Smooth muscle cell (in vitro differentiated cells): ENCODE data around the gene UMOD. TPM values are rescaled to one million over a fixed set of nuclear protein-coding genes. Genes with fewer than 3 reads are reported as not detected.
"Not testable (repeated sequence)": the region's sequence is repeated elsewhere in the genome, so short reads cannot be mapped to it uniquely, and the experiment has no call there.

Experiments
- DNase-seq: peaks from one replicate; lab custom pipeline; 2025; ENCODE audit not compliant: unreplicated experiment; lab: John Stamatoyannopoulos, UW
- H2AFZ ChIP-seq: fragments of 200-600 bp; sonication (generic); 2 replicates; pipeline ENCODE4 v1.6.0; 2016; ENCODE audit warnings: antibody characterized with exemption, low read depth, mild to moderate bottlenecking
- H3F3A ChIP-seq: fragments of 200-600 bp; sonication (generic); 2 replicates; pipeline ENCODE4 v1.6.0; 2017; ENCODE audit warnings: antibody characterized with exemption, low read depth
- H3K27ac ChIP-seq: fragments of 200-600 bp; sonication (generic); 2 replicates; pipeline ENCODE4 v1.5.1; 2016; ENCODE audit warnings: low read depth, mild to moderate bottlenecking
- H3K27me3 ChIP-seq: fragments of 200-600 bp; sonication (generic); 2 replicates; pipeline ENCODE4 v1.6.1; 2016; ENCODE audit warnings: low read depth, mild to moderate bottlenecking
- H3K36me3 ChIP-seq: fragments of 200-600 bp; sonication (generic); 2 replicates; pipeline ENCODE4 v1.5.1; 2016; ENCODE audit warnings: low read depth
- H3K4me1 ChIP-seq: fragments of 200-600 bp; sonication (generic); 2 replicates; pipeline ENCODE4 v1.5.1; 2016; ENCODE audit warnings: low read depth
- H3K4me2 ChIP-seq: fragments of 200-600 bp; sonication (generic); 2 replicates; pipeline ENCODE4 v1.6.0; 2016; ENCODE audit warnings: mild to moderate bottlenecking
- H3K4me3 ChIP-seq: fragments of 200-600 bp; sonication (generic); 2 replicates; pipeline ENCODE4 v1.5.1; 2016; ENCODE audit warnings: mild to moderate bottlenecking
- H3K79me2 ChIP-seq: fragments of 200-600 bp; sonication (generic); 2 replicates; pipeline ENCODE4 v1.6.0; 2016; ENCODE audit warnings: low read depth, mild to moderate bottlenecking
- H3K9ac ChIP-seq: fragments of 200-600 bp; sonication (generic); 2 replicates; pipeline ENCODE4 v1.6.0; 2016; ENCODE audit warnings: low read depth
- H3K9me3 ChIP-seq: fragments of 200-600 bp; sonication (generic); replicated peaks from 2 replicates; pipeline ENCODE4 v1.5.1; 2016; ENCODE audit warnings: low read depth
- H4K20me1 ChIP-seq: fragments of 200-600 bp; sonication (generic); 2 replicates; pipeline ENCODE4 v1.6.0; 2016; ENCODE audit warnings: low read depth
- WGBS: methylation state at CpG from one replicate; pipeline ENCODE4 v1.1.7; 2016; ENCODE audit warnings: low lambda C conversion rate; 5-methylcytosine and 5-hydroxymethylcytosine counted together
- polyA plus RNA-seq: library from polyadenylated mRNA; unstranded; fragments of >200 nt; fragmentation: Nextera tagmentation; extraction: Ambion mirVana; gene quantifications from 2 replicates; pipeline ENCODE4 v1.2.1, GENCODE V29; 2016
- total RNA-seq: library from RNA; depleted of rRNA; stranded (reverse); fragments of >200 nt; gene quantifications from 2 replicates; pipeline ENCODE4 v1.2.3, GENCODE V29; 2014
- TF ChIP-seq, protein P1 (sequence below): fragments of 200-600 bp; sonication (generic); IDR thresholded peaks from 2 replicates; pipeline ENCODE4 v1.5.1; 2017; ENCODE audit warnings: borderline replicate concordance, mild to moderate bottlenecking, antibody characterized with exemption; ENCODE audit not compliant: insufficient read depth, poor library complexity, severe bottlenecking

UMOD gene
- total and polyA plus RNA-seq, 2 experiments from 2014 or later: not detected

DNA sequence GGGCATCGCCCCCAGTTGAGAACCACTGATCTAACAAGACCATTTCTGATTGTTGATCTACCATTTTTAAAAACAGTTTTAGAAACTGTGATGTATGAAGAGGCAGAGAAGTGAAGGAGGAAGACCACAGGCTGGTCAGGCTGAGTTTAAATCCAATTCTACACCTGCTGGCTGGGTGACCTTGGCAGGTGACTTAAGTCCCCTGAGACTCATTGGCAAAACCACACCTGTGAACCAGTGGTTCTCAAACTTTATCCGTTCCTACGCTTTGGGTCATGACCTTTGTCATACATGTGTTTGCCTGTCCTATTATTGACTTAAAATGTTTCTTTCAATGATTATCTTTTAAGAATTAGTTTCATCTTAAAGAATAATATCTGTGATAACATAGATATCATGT, 27.5 kb downstream of the UMOD start:
- Histone ChIP-seq H3K27me3 (no peaks in the 10 kb centered on the region), H3K79me2 (no peaks in the 10 kb centered on the region), H2AFZ (no peak overlapping the region), H3K4me1 (no peaks in the 10 kb centered on the region), H3K4me3 (no peak overlapping the region), H3K36me3 (no peaks in the 10 kb centered on the region), H3F3A (no peaks in the 10 kb centered on the region), H3K9ac (no peak overlapping the region), H4K20me1 (no peaks in the 10 kb centered on the region), H3K4me2 (no peak overlapping the region), H3K9me3 (no peaks in the 10 kb centered on the region), H3K27ac (no peak overlapping the region)
- no peak for DNase-seq
- TF ChIP-seq, protein P1, sequence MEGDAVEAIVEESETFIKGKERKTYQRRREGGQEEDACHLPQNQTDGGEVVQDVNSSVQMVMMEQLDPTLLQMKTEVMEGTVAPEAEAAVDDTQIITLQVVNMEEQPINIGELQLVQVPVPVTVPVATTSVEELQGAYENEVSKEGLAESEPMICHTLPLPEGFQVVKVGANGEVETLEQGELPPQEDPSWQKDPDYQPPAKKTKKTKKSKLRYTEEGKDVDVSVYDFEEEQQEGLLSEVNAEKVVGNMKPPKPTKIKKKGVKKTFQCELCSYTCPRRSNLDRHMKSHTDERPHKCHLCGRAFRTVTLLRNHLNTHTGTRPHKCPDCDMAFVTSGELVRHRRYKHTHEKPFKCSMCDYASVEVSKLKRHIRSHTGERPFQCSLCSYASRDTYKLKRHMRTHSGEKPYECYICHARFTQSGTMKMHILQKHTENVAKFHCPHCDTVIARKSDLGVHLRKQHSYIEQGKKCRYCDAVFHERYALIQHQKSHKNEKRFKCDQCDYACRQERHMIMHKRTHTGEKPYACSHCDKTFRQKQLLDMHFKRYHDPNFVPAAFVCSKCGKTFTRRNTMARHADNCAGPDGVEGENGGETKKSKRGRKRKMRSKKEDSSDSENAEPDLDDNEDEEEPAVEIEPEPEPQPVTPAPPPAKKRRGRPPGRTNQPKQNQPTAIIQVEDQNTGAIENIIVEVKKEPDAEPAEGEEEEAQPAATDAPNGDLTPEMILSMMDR: no peak
- WGBS: 73% methylated on average over 3 of the region's 3 CpGs

GRCh38 chr16:20323591-20324117, 28.9 kb downstream of the UMOD start:
- H3K4me1 ChIP-seq: no peaks in the 10 kb centered on the region
- no peak overlapping the region for H3K4me3 ChIP-seq
- no peaks in the 10 kb centered on the region for H3K36me3 ChIP-seq
- H3F3A ChIP-seq: no peaks in the 10 kb centered on the region
- H3K9me3 ChIP-seq: no peaks in the 10 kb centered on the region
- H3K4me2 ChIP-seq: no peak overlapping the region
- DNase-seq: no peak
- no peak overlapping the region for H3K9ac ChIP-seq
- TF ChIP-seq, protein P1: no peak
- WGBS: 89% methylated on average over 9 of the region's 9 CpGs
- H4K20me1 ChIP-seq: no peaks in the 10 kb centered on the region
- H3K27ac ChIP-seq: no peak overlapping the region
- no peaks in the 10 kb centered on the region for H3K79me2 ChIP-seq
- no peak overlapping the region for H2AFZ ChIP-seq
- no peaks in the 10 kb centered on the region for H3K27me3 ChIP-seq

GRCh38 chr16:20322696-20323095, 29.8 kb downstream of the UMOD start:
- Histone ChIP-seq H3K4me2 (no peak overlapping the region), H3K4me3 (no peak overlapping the region), H3K36me3 (no peaks in the 10 kb centered on the region), H3K27me3 (no peaks in the 10 kb centered on the region), H3K27ac (no peak overlapping the region), H3K4me1 (no peaks in the 10 kb centered on the region), H3K79me2 (no peaks in the 10 kb centered on the region), H2AFZ (no peak overlapping the region), H3F3A (no peaks in the 10 kb centered on the region), H3K9ac (no peak overlapping the region), H3K9me3 (no peaks in the 10 kb centered on the region), H4K20me1 (no peaks in the 10 kb centered on the region)
- TF ChIP-seq, protein P1: no peak
- DNase-seq: no peak
- WGBS: 96% methylated on average over 4 of the region's 4 CpGs

GRCh38 chr16:20321671-20322070, 30.8 kb downstream of the UMOD start:
- Histone ChIP-seq H3K79me2 (no peaks in the 10 kb centered on the region), H3K4me3 (no peak overlapping the region), H3K27me3 (peaks cover 4% of the 10 kb centered on the region), H3F3A (no peaks in the 10 kb centered on the region), H3K9ac (no peak overlapping the region), H4K20me1 (no peaks in the 10 kb centered on the region), H3K36me3 (no peaks in the 10 kb centered on the region), H2AFZ (no peak overlapping the region), H3K27ac (no peak overlapping the region), H3K4me2 (no peak overlapping the region), H3K4me1 (no peaks in the 10 kb centered on the region), H3K9me3 (no peaks in the 10 kb centered on the region)
- WGBS: 89% methylated on average over 1 of the region's 1 CpG
- DNase-seq: no peak
- TF ChIP-seq, protein P1: no peak

GRCh38 chr16:20321051-20321450, 31.5 kb downstream of the UMOD start:
- H2AFZ ChIP-seq, H3K36me3 ChIP-seq, H3K27ac ChIP-seq, H3K27me3 ChIP-seq, H3K79me2 ChIP-seq, H3F3A ChIP-seq, H4K20me1 ChIP-seq, H3K9ac ChIP-seq, H3K4me3 ChIP-seq, H3K4me1 ChIP-seq, H3K9me3 ChIP-seq, H3K4me2 ChIP-seq, DNase-seq: not testable (repeated sequence)
- 87% methylated on average over 2 of the region's 2 CpGs for WGBS
